Liver (tissue), 9 donors: ENCODE measurements around the gene NDRG4. TPM values are rescaled to one million over a fixed set of nuclear protein-coding genes. Genes with fewer than 3 reads are reported as not detected.

ENCODE experiments used
- DNase-seq: peaks from one replicate; pipeline ENCODE4 v3.0.0-alpha.2; 2017; ENCODE audit warnings: low spot score
- H3K27ac ChIP-seq, 2 donors: one replicate each; pipeline ENCODE4 v1.7.0; 2013; ENCODE audit warnings: inconsistent platforms in 2 of 2, low read length in 2 of 2, control low read depth in 1 of 2, low read depth in 1 of 2, mild to moderate bottlenecking in 1 of 2
- H3K27me3 ChIP-seq, 4 donors: one replicate each; pipeline versions ENCODE4 v1.6.1 to v1.7.0; 2013; ENCODE audit warnings: low read length in 3 of 4, inconsistent platforms in 1 of 4, mild to moderate bottlenecking in 1 of 4, moderate library complexity in 1 of 4; ENCODE audit not compliant: control insufficient read depth in 4 of 4, insufficient read depth in 4 of 4
- H3K36me3 ChIP-seq, 4 donors: one replicate each; pipeline versions ENCODE4 v1.6.1 to v1.7.0; 2013; ENCODE audit warnings: low read length in 3 of 4, mild to moderate bottlenecking in 3 of 4, low read depth in 1 of 4, moderate library complexity in 1 of 4; ENCODE audit not compliant: control insufficient read depth in 4 of 4, insufficient read depth in 3 of 4
- H3K4me1 ChIP-seq, 4 donors: one replicate each; pipeline versions ENCODE4 v1.6.1 to v1.7.0; 2013; ENCODE audit warnings: low read length in 3 of 4, mild to moderate bottlenecking in 3 of 4, moderate library complexity in 1 of 4; ENCODE audit not compliant: control insufficient read depth in 4 of 4, insufficient read depth in 4 of 4
- H3K4me3 ChIP-seq, 3 donors: one replicate each; pipeline versions ENCODE4 v1.6.1 to v1.7.0; 2013; ENCODE audit warnings: low read length in 3 of 3, control low read depth in 1 of 3, low read depth in 1 of 3, mild to moderate bottlenecking in 1 of 3
- H3K9ac ChIP-seq, 2 donors: one replicate each; pipeline ENCODE4 v1.7.0; 2013; ENCODE audit warnings: low read length in 2 of 2, mild to moderate bottlenecking in 2 of 2, moderate library complexity in 2 of 2, control low read depth in 1 of 2, low read depth in 1 of 2
- H3K9me3 ChIP-seq, 4 donors: one replicate each; pipeline versions ENCODE4 v1.6.1 to v1.7.0; 2013; ENCODE audit warnings: low read length in 3 of 4; ENCODE audit not compliant: control insufficient read depth in 4 of 4
- GABPA ChIP-seq, 2 donors: IDR thresholded peaks in 1 of 2; conservative IDR thresholded peaks in 1 of 2; 2 replicates each; pipeline ENCODE4 v1.6.1; 2016; ENCODE audit warnings: antibody characterized with exemption in 2 of 2, mild to moderate bottlenecking in 1 of 2, moderate library complexity in 1 of 2
- HNF4A ChIP-seq, 2 donors: conservative IDR thresholded peaks; 2 replicates each; pipeline ENCODE4 v1.6.1; 2016; ENCODE audit warnings: antibody characterized with exemption in 2 of 2, mild to moderate bottlenecking in 2 of 2
- HNF4G ChIP-seq: IDR thresholded peaks from 2 replicates; pipeline ENCODE4 v1.6.1; 2016; ENCODE audit warnings: antibody characterized with exemption
- JUND ChIP-seq, 2 donors: IDR thresholded peaks; 2 replicates each; pipeline ENCODE4 v1.6.1; 2016; ENCODE audit warnings: antibody characterized with exemption in 2 of 2
- NR2F2 ChIP-seq: IDR thresholded peaks from 2 replicates; pipeline ENCODE4 v1.6.1; 2016; ENCODE audit warnings: antibody characterized with exemption
- RAD21 ChIP-seq, 2 donors: IDR thresholded peaks; 2 replicates each; pipeline ENCODE4 v1.6.1; 2016; ENCODE audit warnings: antibody characterized with exemption in 2 of 2, mild to moderate bottlenecking in 2 of 2
- RXRA ChIP-seq, 2 donors: IDR thresholded peaks; 2 replicates each; pipeline ENCODE4 v1.6.1; 2017 to 2018; ENCODE audit warnings: antibody characterized with exemption in 2 of 2, mild to moderate bottlenecking in 1 of 2
- SP1 ChIP-seq: IDR thresholded peaks from 2 replicates; pipeline ENCODE4 v1.6.1; 2018; ENCODE audit warnings: antibody characterized with exemption, mild to moderate bottlenecking
- TAF1 ChIP-seq: conservative IDR thresholded peaks from 2 replicates; pipeline ENCODE4 v1.6.1; 2016; ENCODE audit warnings: antibody characterized with exemption, mild to moderate bottlenecking
- WGBS: extraction: QIAGEN DNeasy Blood & Tissue Kit; methylation state at CpG from one replicate; pipeline ENCODE4 v1.1.7; 2013; 5-methylcytosine and 5-hydroxymethylcytosine counted together
- polyA plus RNA-seq, 2 donors: library from polyadenylated mRNA; stranded (reverse) in 1 of 2; unstranded in 1 of 2; fragments of 200-250 nt in 1 of 2; fragments of >200 nt in 1 of 2; fragmentation: Nextera tagmentation in 1 of 2; extraction: Ambion mirVana in 1 of 2; gene quantifications; one replicate each; pipeline versions ENCODE4 v1.2.1 to v1.2.3, GENCODE V29; 2013 to 2015
- total RNA-seq, 2 donors: library from RNA; depleted of rRNA; stranded (reverse); fragments of >200 nt; gene quantifications; one replicate each; pipeline ENCODE4 v1.2.3, GENCODE V29; 2014
- TF ChIP-seq, protein P1 (sequence below): IDR thresholded peaks from 2 replicates; pipeline ENCODE4 v1.6.1; 2016; ENCODE audit warnings: antibody characterized with exemption
- TF ChIP-seq, protein P2 (sequence below): IDR thresholded peaks from 2 replicates; pipeline ENCODE4 v1.6.1; 2016; ENCODE audit warnings: antibody characterized with exemption, mild to moderate bottlenecking
- TF ChIP-seq, protein P3 (sequence below): IDR thresholded peaks from 2 replicates; pipeline ENCODE4 v1.6.1; 2016; ENCODE audit warnings: antibody characterized with exemption
- TF ChIP-seq, protein P4 (sequence below): IDR thresholded peaks from 2 replicates; pipeline ENCODE4 v1.6.1; 2016; ENCODE audit warnings: antibody characterized with exemption
- donor health status: healthy.
- donor health status: healthy.
- donor health status: healthy.
- donor health status: healthy.
- donor health status: healthy.

The NDRG4 gene
- total and polyA plus RNA-seq, 4 donors, result 0.40 to 1.1 (median 0.86) TPM

DNA sequence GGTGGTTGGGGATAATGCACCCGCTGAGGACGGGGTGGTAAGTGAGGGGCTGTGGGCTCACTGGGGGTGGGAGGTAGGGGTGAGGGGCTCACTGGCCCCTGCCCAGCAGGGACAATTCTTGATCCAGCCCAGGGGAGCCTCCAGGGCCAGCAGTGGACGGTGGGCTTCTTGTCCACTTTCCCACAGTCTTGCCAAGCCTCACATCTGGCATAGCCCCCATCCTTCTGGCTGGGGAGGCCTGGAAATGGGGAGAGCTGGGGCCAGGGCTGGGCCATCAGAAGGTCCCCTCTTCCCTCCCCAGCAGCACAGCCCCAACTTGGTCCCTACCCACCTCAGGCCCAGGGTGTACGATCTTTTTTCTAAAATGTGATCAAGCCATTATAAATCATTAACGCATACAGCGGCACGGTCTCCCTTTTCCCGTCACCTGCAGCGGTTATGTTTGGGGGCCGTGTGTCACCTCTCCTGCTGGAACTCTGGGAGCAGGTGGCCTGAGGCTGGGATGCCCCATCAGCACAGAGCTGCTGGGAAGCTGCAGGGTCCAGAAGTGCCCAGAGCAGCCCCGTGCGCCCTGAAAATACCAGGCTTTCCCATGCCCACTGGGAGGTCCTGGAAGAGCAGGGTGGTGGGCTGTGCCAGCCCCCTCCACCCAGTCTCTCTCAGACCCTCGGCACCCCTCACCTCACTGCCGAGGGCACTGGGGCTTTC, 8.2 kb downstream of the NDRG4 start:
- TF ChIP-seq SP1 (no peak), RXRA (IDR thresholded peaks at IDR 0.05) (no peak), TAF1 (no peak), RAD21 (IDR thresholded peaks at IDR 0.05) (no peak), NR2F2 (no peak), GABPA (IDR thresholded peaks at IDR 0.05 in 1 of 2, conservative IDR thresholded peaks at IDR 0.05 in 1 of 2) (no peak), HNF4G (no peak), JUND (IDR thresholded peaks at IDR 0.05) (no peak)
- TF ChIP-seq, protein P1, sequence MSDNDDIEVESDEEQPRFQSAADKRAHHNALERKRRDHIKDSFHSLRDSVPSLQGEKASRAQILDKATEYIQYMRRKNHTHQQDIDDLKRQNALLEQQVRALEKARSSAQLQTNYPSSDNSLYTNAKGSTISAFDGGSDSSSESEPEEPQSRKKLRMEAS, result no peak
- TF ChIP-seq, protein P2, sequence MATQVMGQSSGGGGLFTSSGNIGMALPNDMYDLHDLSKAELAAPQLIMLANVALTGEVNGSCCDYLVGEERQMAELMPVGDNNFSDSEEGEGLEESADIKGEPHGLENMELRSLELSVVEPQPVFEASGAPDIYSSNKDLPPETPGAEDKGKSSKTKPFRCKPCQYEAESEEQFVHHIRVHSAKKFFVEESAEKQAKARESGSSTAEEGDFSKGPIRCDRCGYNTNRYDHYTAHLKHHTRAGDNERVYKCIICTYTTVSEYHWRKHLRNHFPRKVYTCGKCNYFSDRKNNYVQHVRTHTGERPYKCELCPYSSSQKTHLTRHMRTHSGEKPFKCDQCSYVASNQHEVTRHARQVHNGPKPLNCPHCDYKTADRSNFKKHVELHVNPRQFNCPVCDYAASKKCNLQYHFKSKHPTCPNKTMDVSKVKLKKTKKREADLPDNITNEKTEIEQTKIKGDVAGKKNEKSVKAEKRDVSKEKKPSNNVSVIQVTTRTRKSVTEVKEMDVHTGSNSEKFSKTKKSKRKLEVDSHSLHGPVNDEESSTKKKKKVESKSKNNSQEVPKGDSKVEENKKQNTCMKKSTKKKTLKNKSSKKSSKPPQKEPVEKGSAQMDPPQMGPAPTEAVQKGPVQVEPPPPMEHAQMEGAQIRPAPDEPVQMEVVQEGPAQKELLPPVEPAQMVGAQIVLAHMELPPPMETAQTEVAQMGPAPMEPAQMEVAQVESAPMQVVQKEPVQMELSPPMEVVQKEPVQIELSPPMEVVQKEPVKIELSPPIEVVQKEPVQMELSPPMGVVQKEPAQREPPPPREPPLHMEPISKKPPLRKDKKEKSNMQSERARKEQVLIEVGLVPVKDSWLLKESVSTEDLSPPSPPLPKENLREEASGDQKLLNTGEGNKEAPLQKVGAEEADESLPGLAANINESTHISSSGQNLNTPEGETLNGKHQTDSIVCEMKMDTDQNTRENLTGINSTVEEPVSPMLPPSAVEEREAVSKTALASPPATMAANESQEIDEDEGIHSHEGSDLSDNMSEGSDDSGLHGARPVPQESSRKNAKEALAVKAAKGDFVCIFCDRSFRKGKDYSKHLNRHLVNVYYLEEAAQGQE, result no peak
- TF ChIP-seq, protein P3, sequence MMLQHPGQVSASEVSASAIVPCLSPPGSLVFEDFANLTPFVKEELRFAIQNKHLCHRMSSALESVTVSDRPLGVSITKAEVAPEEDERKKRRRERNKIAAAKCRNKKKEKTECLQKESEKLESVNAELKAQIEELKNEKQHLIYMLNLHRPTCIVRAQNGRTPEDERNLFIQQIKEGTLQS, result no peak
- TF ChIP-seq, protein P4, sequence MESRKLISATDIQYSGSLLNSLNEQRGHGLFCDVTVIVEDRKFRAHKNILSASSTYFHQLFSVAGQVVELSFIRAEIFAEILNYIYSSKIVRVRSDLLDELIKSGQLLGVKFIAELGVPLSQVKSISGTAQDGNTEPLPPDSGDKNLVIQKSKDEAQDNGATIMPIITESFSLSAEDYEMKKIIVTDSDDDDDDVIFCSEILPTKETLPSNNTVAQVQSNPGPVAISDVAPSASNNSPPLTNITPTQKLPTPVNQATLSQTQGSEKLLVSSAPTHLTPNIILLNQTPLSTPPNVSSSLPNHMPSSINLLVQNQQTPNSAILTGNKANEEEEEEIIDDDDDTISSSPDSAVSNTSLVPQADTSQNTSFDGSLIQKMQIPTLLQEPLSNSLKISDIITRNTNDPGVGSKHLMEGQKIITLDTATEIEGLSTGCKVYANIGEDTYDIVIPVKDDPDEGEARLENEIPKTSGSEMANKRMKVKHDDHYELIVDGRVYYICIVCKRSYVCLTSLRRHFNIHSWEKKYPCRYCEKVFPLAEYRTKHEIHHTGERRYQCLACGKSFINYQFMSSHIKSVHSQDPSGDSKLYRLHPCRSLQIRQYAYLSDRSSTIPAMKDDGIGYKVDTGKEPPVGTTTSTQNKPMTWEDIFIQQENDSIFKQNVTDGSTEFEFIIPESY, result no peak
- no peak overlapping the region for H3K27ac ChIP-seq
- no peaks in the 10 kb centered on the region for H3K9me3 ChIP-seq
- no peak overlapping the region for H3K4me3 ChIP-seq
- no peaks in the 10 kb centered on the region for H3K27me3 ChIP-seq
- 79% methylated on average over 14 of the region's 14 CpGs for WGBS
- H3K4me1 ChIP-seq, result peaks cover 4 to 12% (median 7%) of the 10 kb centered on the region in 4 donors
- H3K9ac ChIP-seq, result no peak overlapping the region
- H3K36me3 ChIP-seq, result no peaks in the 10 kb centered on the region
- no peak for DNase-seq

DNA sequence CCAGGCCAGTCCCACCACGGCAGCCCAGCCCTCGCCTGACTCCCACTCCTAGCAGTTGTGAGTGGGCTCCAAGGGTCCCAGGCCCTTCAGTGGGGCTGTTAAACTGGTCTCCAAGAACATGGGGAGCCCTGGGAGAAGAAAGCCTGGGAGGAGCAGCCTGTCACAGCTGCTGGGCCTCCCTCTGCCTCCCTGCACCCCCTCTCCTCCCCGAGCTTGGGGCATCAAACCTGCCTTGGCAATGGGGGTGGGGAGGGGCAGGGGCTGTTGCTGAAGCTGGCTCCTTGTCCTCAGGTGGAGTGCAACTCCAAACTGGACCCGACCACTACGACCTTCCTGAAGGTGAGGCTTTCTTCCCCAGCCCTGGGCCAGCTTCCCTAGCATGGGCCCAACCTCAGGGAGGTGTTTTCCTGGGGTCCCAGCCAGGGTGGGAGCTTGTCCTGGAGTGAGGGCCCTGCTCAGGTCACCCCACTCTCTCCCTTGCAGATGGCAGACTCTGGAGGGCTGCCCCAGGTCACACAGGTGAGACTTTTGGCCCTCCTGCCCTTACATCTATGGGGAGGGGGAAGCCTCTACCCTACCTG, 8.8 kb downstream of the NDRG4 start:
- Histone ChIP-seq H3K9ac (no peak overlapping the region), H3K27me3 (no peaks in the 10 kb centered on the region), H3K4me3 (no peak overlapping the region), H3K36me3 (no peaks in the 10 kb centered on the region), H3K4me1 (peaks cover 4 to 12% (median 7%) of the 10 kb centered on the region in 4 donors), H3K9me3 (no peaks in the 10 kb centered on the region), H3K27ac (no peak overlapping the region)
- TF ChIP-seq, protein P2, result no peak
- TF ChIP-seq, protein P4, result no peak
- no peak for TF ChIP-seq HNF4G
- TF ChIP-seq HNF4A (conservative IDR thresholded peaks at IDR 0.05), result no peak
- no peak for TF ChIP-seq NR2F2
- TF ChIP-seq GABPA (IDR thresholded peaks at IDR 0.05 in 1 of 2, conservative IDR thresholded peaks at IDR 0.05 in 1 of 2), result no peak
- TF ChIP-seq RAD21 (IDR thresholded peaks at IDR 0.05), result no peak
- 83% methylated on average over 5 of the region's 5 CpGs for WGBS
- DNase-seq, result no peak
